SK-N-SH treated with all-trans-retinoic acid at 6 μM for 48 hours (cell line): ENCODE measurements around the gene RAB14.
A peak's percentile ranks its signal among the peaks of the same experiment; 100 is the strongest.

Experiments
- ATAC-seq: fragments of 200-7000 bp; cut with Tn5 transposase; 3 replicates; pipeline ENCODE4 v1.9.1; 2020; ENCODE audit warnings: mild to moderate bottlenecking, moderate library complexity
- ARNTL ChIP-seq: fragments of 450-650 bp; formaldehyde crosslinking; IDR thresholded peaks from 2 replicates; pipeline ENCODE4 v1.5.0; 2020; ENCODE audit warnings: low read depth, mild to moderate bottlenecking, moderate library complexity, borderline replicate concordance
- CSDC2 ChIP-seq: fragments of 250-450 bp; sonication (Bioruptor Pico); IDR thresholded peaks from 2 replicates; pipeline ENCODE4 v1.5.0; 2020; ENCODE audit warnings: mild to moderate bottlenecking, moderate library complexity
- ESRRG ChIP-seq: fragments of 250-450 bp; sonication (Bioruptor Pico); IDR thresholded peaks from 2 replicates; pipeline ENCODE4 v1.6.1; 2021; ENCODE audit warnings: mild to moderate bottlenecking
- GLIS3 ChIP-seq: fragments of 250-450 bp; sonication (Bioruptor Pico); IDR thresholded peaks from 2 replicates; pipeline ENCODE4 v1.5.0; 2020; ENCODE audit warnings: mild to moderate bottlenecking, moderate library complexity
- ISL1 ChIP-seq: fragments of 250-450 bp; sonication (Bioruptor Pico); IDR thresholded peaks from 2 replicates; pipeline ENCODE4 v2.1.2; 2022; ENCODE audit warnings: mild to moderate bottlenecking, moderate library complexity
- OSR1 ChIP-seq: fragments of 250-450 bp; sonication (Bioruptor Pico); IDR thresholded peaks from 2 replicates; pipeline ENCODE4 v1.8.0; 2022; ENCODE audit warnings: moderate library complexity, mild to moderate bottlenecking, inconsistent platforms
- PATZ1 ChIP-seq: fragments of 250-450 bp; sonication (Bioruptor Pico); IDR thresholded peaks from 2 replicates; pipeline ENCODE4 v1.8.0; 2020; ENCODE audit warnings: mild to moderate bottlenecking, moderate library complexity, borderline replicate concordance
- PPARA ChIP-seq: fragments of 250-450 bp; sonication (Bioruptor Pico); IDR thresholded peaks from 2 replicates; pipeline ENCODE4 v1.5.0; 2020; ENCODE audit warnings: mild to moderate bottlenecking, borderline replicate concordance
- RARB ChIP-seq: fragments of 250-450 bp; sonication (Bioruptor Pico); IDR thresholded peaks from 2 replicates; pipeline ENCODE4 v1.8.0; 2021; ENCODE audit warnings: mild to moderate bottlenecking, moderate library complexity
- SNAI2 ChIP-seq: fragments of 250-450 bp; sonication (Bioruptor Pico); IDR thresholded peaks from 2 replicates; pipeline ENCODE4 v1.5.0; 2020; ENCODE audit warnings: mild to moderate bottlenecking, moderate library complexity
- TCF4 ChIP-seq: fragments of 250-450 bp; sonication (Bioruptor Pico); IDR thresholded peaks from 2 replicates; pipeline ENCODE4 v1.8.0; 2021; ENCODE audit warnings: mild to moderate bottlenecking, moderate library complexity, borderline replicate concordance
- TOX ChIP-seq: fragments of 250-450 bp; sonication (Bioruptor Pico); IDR thresholded peaks from 2 replicates; pipeline ENCODE4 v1.8.0; 2021; ENCODE audit warnings: mild to moderate bottlenecking, moderate library complexity, borderline replicate concordance
- TSHZ2 ChIP-seq: fragments of 250-450 bp; sonication (Bioruptor Pico); IDR thresholded peaks from 2 replicates; pipeline ENCODE4 v1.5.0; 2020; ENCODE audit warnings: mild to moderate bottlenecking, moderate library complexity
- ZC3H10 ChIP-seq: fragments of 250-450 bp; sonication (Bioruptor Pico); IDR thresholded peaks from 2 replicates; pipeline ENCODE4 v1.5.1; 2021; ENCODE audit warnings: mild to moderate bottlenecking, moderate library complexity
- ZFP3 ChIP-seq: fragments of 250-450 bp; sonication (Bioruptor Pico); IDR thresholded peaks from 2 replicates; pipeline ENCODE4 v1.5.0; 2020; ENCODE audit warnings: mild to moderate bottlenecking, moderate library complexity
- ZFP30 ChIP-seq: fragments of 450-650 bp; formaldehyde crosslinking; IDR thresholded peaks from 2 replicates; pipeline ENCODE4 v1.5.0; 2022; ENCODE audit warnings: mild to moderate bottlenecking, moderate library complexity
- ZNF70 ChIP-seq: fragments of 450-650 bp; formaldehyde crosslinking; IDR thresholded peaks from 2 replicates; pipeline ENCODE4 v1.5.0; 2020; ENCODE audit warnings: mild to moderate bottlenecking, moderate library complexity
- ZNF8 ChIP-seq: fragments of 450-650 bp; formaldehyde crosslinking; IDR thresholded peaks from 2 replicates; pipeline ENCODE4 v1.5.0; 2020; ENCODE audit warnings: mild to moderate bottlenecking, moderate library complexity
- TF ChIP-seq, protein P1 (sequence below): fragments of 250-450 bp; sonication (Bioruptor Pico); IDR thresholded peaks from 2 replicates; pipeline ENCODE4 v1.5.1; 2021; ENCODE audit warnings: mild to moderate bottlenecking, moderate library complexity
- TF ChIP-seq, protein P2 (sequence below): fragments of 250-450 bp; sonication (Bioruptor Pico); IDR thresholded peaks from 2 replicates; pipeline ENCODE4 v1.5.1; 2020; ENCODE audit warnings: low read depth, mild to moderate bottlenecking, moderate library complexity

Gene RAB14

DNA sequence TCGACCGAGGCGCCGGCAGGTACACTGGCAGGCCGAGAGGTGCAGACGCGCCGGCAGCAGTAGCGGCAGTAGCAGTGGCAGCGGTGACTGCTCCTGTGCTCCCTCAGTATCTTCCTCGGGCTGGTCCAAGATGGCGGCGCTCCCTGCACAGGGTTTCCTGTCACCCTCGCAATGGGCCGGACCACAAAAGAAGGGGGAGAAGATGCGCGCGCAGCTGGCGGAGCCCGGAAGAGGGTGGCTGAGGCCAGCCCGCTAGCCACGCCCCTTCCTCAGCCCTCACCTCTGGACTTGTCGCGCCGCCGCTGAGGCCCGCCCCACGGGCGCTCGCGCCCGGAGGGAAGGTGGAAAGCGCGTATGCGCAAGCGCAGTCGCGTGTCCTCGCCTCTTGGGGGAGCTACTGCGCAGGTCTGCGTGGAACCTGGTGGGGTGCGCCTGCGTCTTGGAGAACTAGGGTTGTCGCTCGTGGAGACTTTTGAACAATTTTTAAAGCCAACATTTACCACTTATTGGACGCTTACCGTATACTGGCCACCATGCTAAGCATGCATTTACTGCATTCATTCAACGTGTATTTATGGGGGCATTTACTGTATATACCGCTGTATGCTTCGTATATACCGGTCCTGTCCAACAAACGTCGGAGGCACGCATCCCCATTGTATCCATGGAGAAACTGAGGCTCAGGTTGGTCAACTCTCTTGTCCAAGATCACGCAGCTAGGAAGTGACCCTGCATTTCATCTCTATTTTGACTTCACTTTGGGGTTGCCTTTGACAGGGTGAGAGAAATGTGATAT is at the start of gene RAB14:
Gene RAB14 (minus strand): TSS at position 132 of the 796 bp plus-strand sequence. CDS start 8,457 bp downstream, outside the sequence.
- peak; percentile 96 for ATAC-seq
- TF ChIP-seq TSHZ2 (peak; percentile 79; the same call in 1 of the 2 replicates), ZFP3 (CRISPR knock-in tag) (0 out of 2 replicates have a peak, but pooled peaks have one; percentile 19), ZNF70 (CRISPR knock-in tag) (no peak), TOX (CRISPR knock-in tag) (no peak)
- TF ChIP-seq, all 23 proteins: peak for 2

GRCh38 chr9:121249563-121249962 is 47.9 kb upstream of the RAB14 start:
- TF ChIP-seq TOX (CRISPR knock-in tag), result no peak
- TF ChIP-seq, all 23 proteins: peak for 0
- ATAC-seq, result no peak

GRCh38 chr9:121246821-121247561 is 45.3 kb upstream of the RAB14 start:
- TF ChIP-seq ZFP3 (CRISPR knock-in tag), result no peak
- TF ChIP-seq, protein P1, sequence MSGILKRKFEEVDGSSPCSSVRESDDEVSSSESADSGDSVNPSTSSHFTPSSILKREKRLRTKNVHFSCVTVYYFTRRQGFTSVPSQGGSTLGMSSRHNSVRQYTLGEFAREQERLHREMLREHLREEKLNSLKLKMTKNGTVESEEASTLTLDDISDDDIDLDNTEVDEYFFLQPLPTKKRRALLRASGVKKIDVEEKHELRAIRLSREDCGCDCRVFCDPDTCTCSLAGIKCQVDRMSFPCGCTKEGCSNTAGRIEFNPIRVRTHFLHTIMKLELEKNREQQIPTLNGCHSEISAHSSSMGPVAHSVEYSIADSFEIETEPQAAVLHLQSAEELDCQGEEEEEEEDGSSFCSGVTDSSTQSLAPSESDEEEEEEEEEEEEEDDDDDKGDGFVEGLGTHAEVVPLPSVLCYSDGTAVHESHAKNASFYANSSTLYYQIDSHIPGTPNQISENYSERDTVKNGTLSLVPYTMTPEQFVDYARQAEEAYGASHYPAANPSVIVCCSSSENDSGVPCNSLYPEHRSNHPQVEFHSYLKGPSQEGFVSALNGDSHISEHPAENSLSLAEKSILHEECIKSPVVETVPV, result no peak
- TF ChIP-seq GLIS3 (CRISPR knock-in tag), result no peak
- TF ChIP-seq ARNTL, result no peak
- no peak for TF ChIP-seq ISL1 (CRISPR knock-in tag)
- TF ChIP-seq, protein P2, sequence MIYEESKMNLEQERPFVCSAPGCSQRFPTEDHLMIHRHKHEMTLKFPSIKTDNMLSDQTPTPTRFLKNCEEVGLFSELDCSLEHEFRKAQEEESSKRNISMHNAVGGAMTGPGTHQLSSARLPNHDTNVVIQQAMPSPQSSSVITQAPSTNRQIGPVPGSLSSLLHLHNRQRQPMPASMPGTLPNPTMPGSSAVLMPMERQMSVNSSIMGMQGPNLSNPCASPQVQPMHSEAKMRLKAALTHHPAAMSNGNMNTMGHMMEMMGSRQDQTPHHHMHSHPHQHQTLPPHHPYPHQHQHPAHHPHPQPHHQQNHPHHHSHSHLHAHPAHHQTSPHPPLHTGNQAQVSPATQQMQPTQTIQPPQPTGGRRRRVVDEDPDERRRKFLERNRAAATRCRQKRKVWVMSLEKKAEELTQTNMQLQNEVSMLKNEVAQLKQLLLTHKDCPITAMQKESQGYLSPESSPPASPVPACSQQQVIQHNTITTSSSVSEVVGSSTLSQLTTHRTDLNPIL (CRISPR knock-in tag), result no peak
- no peak for TF ChIP-seq PATZ1 (CRISPR knock-in tag)
- TF ChIP-seq OSR1, result no peak
- TF ChIP-seq ESRRG, result no peak
- TF ChIP-seq RARB, result no peak
- TF ChIP-seq TSHZ2, result no peak
- no peak for TF ChIP-seq TOX (CRISPR knock-in tag)
- no peak for TF ChIP-seq SNAI2 (CRISPR knock-in tag)
- TF ChIP-seq ZFP30 (CRISPR knock-in tag), result no peak
- no peak for TF ChIP-seq PPARA (CRISPR knock-in tag)
- no peak for TF ChIP-seq ZNF8
- TF ChIP-seq TCF4 (CRISPR knock-in tag), result no peak
- no peak for TF ChIP-seq ZC3H10
- TF ChIP-seq CSDC2 (CRISPR knock-in tag), result no peak
- TF ChIP-seq, all 23 proteins: peak for 0
- ATAC-seq, result peak; percentile 54; the same call in 2 of the 3 replicates
